K562 (cell line): Measurements from ENCODE around the gene PHF3. TPM values are rescaled to one million over a fixed set of nuclear protein-coding genes. Genes with fewer than 3 reads are reported as not detected.

ENCODE experiments used
- CBX2 ChIP-seq: fragments of 200-600 bp; sonication (generic); IDR thresholded peaks from one replicate; pipeline ENCODE4 v1.6.1; 2012; ENCODE audit warnings: mild to moderate bottlenecking, low read length, inconsistent platforms; ENCODE audit not compliant: insufficient read depth, poor library complexity, severe bottlenecking
- FOS ChIP-seq: IDR thresholded peaks from 3 replicates; pipeline ENCODE4 v1.6.1; 2011; ENCODE audit not compliant: insufficient read length; ENCODE audit errors: extremely low read depth
- SAFB ChIP-seq: fragments of 200-400 bp; formaldehyde crosslinking; IDR thresholded peaks from 2 replicates; pipeline ENCODE4 v1.6.1; 2017; ENCODE audit warnings: low read depth, low read length, borderline replicate concordance
- TAF1 ChIP-seq: IDR thresholded peaks from 2 replicates; pipeline ENCODE4 v1.6.1; 2011; ENCODE audit warnings: mild to moderate bottlenecking, low read length, moderate library complexity; ENCODE audit not compliant: insufficient read depth, control insufficient read depth, severe bottlenecking; ENCODE audit errors: extremely low read depth
- ZNF239 ChIP-seq: fragments of 250-450 bp; sonication (Bioruptor Pico); IDR thresholded peaks from 2 replicates; pipeline ENCODE4 v1.4.0; 2020; ENCODE audit warnings: mild to moderate bottlenecking
- ZNF780A ChIP-seq: fragments of 250-450 bp; sonication (Bioruptor Pico); IDR thresholded peaks from 2 replicates; pipeline ENCODE4 v1.5.0; 2021; ENCODE audit warnings: mild to moderate bottlenecking
- polyA plus RNA-seq, 8 experiments: library from polyadenylated mRNA; depleted of rRNA in 4 of 8; stranded (reverse) in 5 of 8; unstranded in 3 of 8; fragments of >200 nt; fragmentation: Nextera tagmentation in 2 of 8; fragmentation: Illumina TruSeq in 1 of 8; extraction: Ambion mirVana in 2 of 8; extraction: Trizol in 1 of 8; gene quantifications; 2 replicates each; pipeline versions ENCODE4 v1.2.1 to v1.2.3, GENCODE V29; 2011 to 2014; ENCODE audit warnings: inconsistent platforms in 1 of 8, missing spikeins in 1 of 8
- total RNA-seq, 7 experiments: library from RNA; depleted of rRNA in 6 of 7; stranded (reverse); fragments of >200 nt in 6 of 7; fragmentation: Illumina TruSeq in 2 of 7; extraction: Trizol in 2 of 7; gene quantifications; 2 replicates each; pipeline versions ENCODE4 v1.2.1 to v1.2.3, GENCODE V29; 2011 to 2021; ENCODE audit warnings: low replicate concordance in 1 of 7
- TF ChIP-seq, protein P1 (sequence below): fragments of 200-600 bp; sonication (generic); IDR thresholded peaks from one replicate; pipeline ENCODE4 v1.6.1; 2012; ENCODE audit warnings: mild to moderate bottlenecking, low read depth, low read length, inconsistent platforms
- TF ChIP-seq, protein P2 (sequence below): IDR thresholded peaks from 3 replicates; pipeline ENCODE4 v1.6.1; 2011; ENCODE audit warnings: borderline replicate concordance, mild to moderate bottlenecking; ENCODE audit not compliant: insufficient read length, insufficient read depth
- TF ChIP-seq, protein P3 (sequence below): sonication (generic); formaldehyde crosslinking; IDR thresholded peaks from 2 replicates; pipeline ENCODE4 v1.8.0; 2022; ENCODE audit warnings: mild to moderate bottlenecking, missing genetic modification reagents, borderline replicate concordance

The PHF3 gene
- total and polyA plus RNA-seq, 9 of the 15 experiments (the other 6 are each of a cell fraction or from before 2014, with no cell fraction given), result 8.1 to 51.2 (median 30.9) TPM

DNA sequence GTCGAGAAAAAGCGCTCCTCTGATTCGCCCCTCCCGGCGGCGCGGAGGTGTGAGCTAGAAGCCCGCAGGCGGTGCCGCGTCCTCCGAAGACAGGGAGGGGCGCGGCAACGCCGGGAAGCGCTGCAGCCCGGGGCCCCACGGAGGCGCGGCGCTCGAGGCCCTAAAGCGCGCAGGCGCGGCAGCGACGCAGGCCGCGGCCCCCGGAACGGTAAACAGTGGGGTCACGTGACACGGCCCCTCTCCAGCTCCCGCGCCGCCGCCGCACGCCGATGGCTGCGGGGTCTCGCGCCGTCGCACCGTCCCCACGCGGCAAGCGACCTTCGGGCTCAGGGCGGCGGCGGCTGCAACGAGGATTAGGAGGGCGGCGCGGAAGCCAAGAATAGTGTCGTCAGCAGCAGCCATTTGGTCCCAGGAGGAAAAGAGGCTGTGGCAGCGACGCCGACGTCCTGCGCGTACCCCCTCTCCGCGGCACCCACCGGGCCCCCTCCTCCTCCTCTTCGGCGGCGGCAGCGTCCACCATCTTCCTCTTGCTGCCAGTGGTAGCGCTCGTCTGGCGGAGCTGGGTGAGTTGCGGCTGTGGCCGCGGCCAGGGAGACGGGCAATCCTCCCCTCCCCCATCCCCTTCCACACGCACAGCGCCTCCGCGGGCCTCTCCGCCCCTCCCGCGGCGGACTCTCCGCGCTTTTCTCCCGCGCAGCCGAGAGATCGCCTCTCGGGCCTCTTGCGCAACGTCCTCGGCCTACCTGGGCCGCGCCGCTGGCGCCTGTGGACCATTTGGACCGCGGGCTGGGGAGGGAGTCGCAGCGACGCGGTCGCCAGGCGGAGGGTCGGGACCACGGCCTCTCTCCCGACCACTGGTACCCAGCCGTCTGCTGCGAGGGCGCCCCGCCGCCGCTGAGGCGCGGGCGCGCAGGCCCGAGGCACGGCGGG is at the start of gene PHF3 (continued):
- TF ChIP-seq, protein P1, sequence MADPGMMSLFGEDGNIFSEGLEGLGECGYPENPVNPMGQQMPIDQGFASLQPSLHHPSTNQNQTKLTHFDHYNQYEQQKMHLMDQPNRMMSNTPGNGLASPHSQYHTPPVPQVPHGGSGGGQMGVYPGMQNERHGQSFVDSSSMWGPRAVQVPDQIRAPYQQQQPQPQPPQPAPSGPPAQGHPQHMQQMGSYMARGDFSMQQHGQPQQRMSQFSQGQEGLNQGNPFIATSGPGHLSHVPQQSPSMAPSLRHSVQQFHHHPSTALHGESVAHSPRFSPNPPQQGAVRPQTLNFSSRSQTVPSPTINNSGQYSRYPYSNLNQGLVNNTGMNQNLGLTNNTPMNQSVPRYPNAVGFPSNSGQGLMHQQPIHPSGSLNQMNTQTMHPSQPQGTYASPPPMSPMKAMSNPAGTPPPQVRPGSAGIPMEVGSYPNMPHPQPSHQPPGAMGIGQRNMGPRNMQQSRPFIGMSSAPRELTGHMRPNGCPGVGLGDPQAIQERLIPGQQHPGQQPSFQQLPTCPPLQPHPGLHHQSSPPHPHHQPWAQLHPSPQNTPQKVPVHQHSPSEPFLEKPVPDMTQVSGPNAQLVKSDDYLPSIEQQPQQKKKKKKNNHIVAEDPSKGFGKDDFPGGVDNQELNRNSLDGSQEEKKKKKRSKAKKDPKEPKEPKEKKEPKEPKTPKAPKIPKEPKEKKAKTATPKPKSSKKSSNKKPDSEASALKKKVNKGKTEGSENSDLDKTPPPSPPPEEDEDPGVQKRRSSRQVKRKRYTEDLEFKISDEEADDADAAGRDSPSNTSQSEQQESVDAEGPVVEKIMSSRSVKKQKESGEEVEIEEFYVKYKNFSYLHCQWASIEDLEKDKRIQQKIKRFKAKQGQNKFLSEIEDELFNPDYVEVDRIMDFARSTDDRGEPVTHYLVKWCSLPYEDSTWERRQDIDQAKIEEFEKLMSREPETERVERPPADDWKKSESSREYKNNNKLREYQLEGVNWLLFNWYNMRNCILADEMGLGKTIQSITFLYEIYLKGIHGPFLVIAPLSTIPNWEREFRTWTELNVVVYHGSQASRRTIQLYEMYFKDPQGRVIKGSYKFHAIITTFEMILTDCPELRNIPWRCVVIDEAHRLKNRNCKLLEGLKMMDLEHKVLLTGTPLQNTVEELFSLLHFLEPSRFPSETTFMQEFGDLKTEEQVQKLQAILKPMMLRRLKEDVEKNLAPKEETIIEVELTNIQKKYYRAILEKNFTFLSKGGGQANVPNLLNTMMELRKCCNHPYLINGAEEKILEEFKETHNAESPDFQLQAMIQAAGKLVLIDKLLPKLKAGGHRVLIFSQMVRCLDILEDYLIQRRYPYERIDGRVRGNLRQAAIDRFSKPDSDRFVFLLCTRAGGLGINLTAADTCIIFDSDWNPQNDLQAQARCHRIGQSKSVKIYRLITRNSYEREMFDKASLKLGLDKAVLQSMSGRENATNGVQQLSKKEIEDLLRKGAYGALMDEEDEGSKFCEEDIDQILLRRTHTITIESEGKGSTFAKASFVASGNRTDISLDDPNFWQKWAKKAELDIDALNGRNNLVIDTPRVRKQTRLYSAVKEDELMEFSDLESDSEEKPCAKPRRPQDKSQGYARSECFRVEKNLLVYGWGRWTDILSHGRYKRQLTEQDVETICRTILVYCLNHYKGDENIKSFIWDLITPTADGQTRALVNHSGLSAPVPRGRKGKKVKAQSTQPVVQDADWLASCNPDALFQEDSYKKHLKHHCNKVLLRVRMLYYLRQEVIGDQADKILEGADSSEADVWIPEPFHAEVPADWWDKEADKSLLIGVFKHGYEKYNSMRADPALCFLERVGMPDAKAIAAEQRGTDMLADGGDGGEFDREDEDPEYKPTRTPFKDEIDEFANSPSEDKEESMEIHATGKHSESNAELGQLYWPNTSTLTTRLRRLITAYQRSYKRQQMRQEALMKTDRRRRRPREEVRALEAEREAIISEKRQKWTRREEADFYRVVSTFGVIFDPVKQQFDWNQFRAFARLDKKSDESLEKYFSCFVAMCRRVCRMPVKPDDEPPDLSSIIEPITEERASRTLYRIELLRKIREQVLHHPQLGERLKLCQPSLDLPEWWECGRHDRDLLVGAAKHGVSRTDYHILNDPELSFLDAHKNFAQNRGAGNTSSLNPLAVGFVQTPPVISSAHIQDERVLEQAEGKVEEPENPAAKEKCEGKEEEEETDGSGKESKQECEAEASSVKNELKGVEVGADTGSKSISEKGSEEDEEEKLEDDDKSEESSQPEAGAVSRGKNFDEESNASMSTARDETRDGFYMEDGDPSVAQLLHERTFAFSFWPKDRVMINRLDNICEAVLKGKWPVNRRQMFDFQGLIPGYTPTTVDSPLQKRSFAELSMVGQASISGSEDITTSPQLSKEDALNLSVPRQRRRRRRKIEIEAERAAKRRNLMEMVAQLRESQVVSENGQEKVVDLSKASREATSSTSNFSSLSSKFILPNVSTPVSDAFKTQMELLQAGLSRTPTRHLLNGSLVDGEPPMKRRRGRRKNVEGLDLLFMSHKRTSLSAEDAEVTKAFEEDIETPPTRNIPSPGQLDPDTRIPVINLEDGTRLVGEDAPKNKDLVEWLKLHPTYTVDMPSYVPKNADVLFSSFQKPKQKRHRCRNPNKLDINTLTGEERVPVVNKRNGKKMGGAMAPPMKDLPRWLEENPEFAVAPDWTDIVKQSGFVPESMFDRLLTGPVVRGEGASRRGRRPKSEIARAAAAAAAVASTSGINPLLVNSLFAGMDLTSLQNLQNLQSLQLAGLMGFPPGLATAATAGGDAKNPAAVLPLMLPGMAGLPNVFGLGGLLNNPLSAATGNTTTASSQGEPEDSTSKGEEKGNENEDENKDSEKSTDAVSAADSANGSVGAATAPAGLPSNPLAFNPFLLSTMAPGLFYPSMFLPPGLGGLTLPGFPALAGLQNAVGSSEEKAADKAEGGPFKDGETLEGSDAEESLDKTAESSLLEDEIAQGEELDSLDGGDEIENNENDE, result no peak
- no peak for TF ChIP-seq CBX2
- no peak for TF ChIP-seq ZNF780A
- peak; percentile 37; the same call in 1 of the 2 replicates for TF ChIP-seq SAFB
- TF ChIP-seq, protein P2, sequence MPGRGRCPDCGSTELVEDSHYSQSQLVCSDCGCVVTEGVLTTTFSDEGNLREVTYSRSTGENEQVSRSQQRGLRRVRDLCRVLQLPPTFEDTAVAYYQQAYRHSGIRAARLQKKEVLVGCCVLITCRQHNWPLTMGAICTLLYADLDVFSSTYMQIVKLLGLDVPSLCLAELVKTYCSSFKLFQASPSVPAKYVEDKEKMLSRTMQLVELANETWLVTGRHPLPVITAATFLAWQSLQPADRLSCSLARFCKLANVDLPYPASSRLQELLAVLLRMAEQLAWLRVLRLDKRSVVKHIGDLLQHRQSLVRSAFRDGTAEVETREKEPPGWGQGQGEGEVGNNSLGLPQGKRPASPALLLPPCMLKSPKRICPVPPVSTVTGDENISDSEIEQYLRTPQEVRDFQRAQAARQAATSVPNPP, result no peak
- no peak for TF ChIP-seq FOS
- TF ChIP-seq, protein P3, sequence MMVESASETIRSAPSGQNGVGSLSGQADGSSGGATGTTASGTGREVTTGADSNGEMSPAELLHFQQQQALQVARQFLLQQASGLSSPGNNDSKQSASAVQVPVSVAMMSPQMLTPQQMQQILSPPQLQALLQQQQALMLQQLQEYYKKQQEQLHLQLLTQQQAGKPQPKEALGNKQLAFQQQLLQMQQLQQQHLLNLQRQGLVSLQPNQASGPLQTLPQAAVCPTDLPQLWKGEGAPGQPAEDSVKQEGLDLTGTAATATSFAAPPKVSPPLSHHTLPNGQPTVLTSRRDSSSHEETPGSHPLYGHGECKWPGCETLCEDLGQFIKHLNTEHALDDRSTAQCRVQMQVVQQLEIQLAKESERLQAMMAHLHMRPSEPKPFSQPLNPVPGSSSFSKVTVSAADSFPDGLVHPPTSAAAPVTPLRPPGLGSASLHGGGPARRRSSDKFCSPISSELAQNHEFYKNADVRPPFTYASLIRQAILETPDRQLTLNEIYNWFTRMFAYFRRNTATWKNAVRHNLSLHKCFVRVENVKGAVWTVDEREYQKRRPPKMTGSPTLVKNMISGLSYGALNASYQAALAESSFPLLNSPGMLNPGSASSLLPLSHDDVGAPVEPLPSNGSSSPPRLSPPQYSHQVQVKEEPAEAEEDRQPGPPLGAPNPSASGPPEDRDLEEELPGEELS (CRISPR knock-in tag), result peak; percentile 92; the same call in 1 of the 2 replicates
- TF ChIP-seq TAF1, result peak; percentile 74
- TF ChIP-seq ZNF239, result no peak; the same call in 1 of the 2 replicates
